Measurements from ENCODE around the gene MAP2K2. TPM values are rescaled to one million over a fixed set of nuclear protein-coding genes. Genes with fewer than 3 reads are reported as not detected.

MAP2K2 gene
- total and polyA plus RNA-seq, 10 donors = 95.3 to 165 (median 116) TPM

GRCh38 chr19:4090356-4091220 is 33.3 kb downstream of the MAP2K2 start:
- H3K27me3 ChIP-seq (replicated peaks in 1 of 7) = no peaks in the 10 kb centered on the region
- WGBS, 5 donors = 80 to 93% (median 90%) methylated on average over 42 to 52 of the region's 52 CpGs
- no peak for TF ChIP-seq POLR2A (IDR thresholded peaks at IDR 0.05)
- peak in 1 of 3 donors; percentile 28 for TF ChIP-seq POLR2AphosphoS5 (IDR thresholded peaks at IDR 0.05)
- TF ChIP-seq CTCF (IDR thresholded peaks at IDR 0.05 in 8 of 11, conservative IDR thresholded peaks at IDR 0.05 in 3 of 11) = no peak
- H3K9me3 ChIP-seq = no peaks in the 10 kb centered on the region
- peaks cover 0 to 66% (median 39%) of the 10 kb centered on the region in 6 donors for H3K36me3 ChIP-seq
- H3K27ac ChIP-seq = peak overlapping the region in 5 of 8 donors; percentile 77 to 87 (median 84)
- H3K4me3 ChIP-seq = no peak overlapping the region
- no peak for DNase-seq
- intact Hi-C loops (cut with DNase I; ENCODE audit: low total_unique reads) = no loop called here
- H3K4me1 ChIP-seq = peaks cover 7 to 48% (median 40%) of the 10 kb centered on the region in 6 donors

GRCh38 chr19:4089946-4090345 is 34.0 kb downstream of the MAP2K2 start:
- peak overlapping the region in 7 of 8 donors; percentile 53 to 87 (median 82) for H3K27ac ChIP-seq
- intact Hi-C loops (cut with DNase I; ENCODE audit: low total_unique reads) = no loop called here
- H3K9me3 ChIP-seq = no peaks in the 10 kb centered on the region
- H3K4me3 ChIP-seq = peak overlapping the region in 2 of 8 donors; percentile 29 to 58
- H3K36me3 ChIP-seq = peaks cover 0 to 60% (median 37%) of the 10 kb centered on the region in 6 donors
- TF ChIP-seq POLR2A (IDR thresholded peaks at IDR 0.05) (no peak), POLR2AphosphoS5 (IDR thresholded peaks at IDR 0.05) (no peak), CTCF (IDR thresholded peaks at IDR 0.05 in 8 of 11, conservative IDR thresholded peaks at IDR 0.05 in 3 of 11) (no peak)
- H3K27me3 ChIP-seq (replicated peaks in 1 of 7) = no peaks in the 10 kb centered on the region
- DNase-seq = no peak
- H3K4me1 ChIP-seq = peaks cover 7 to 55% (median 40%) of the 10 kb centered on the region in 6 donors
- WGBS, 5 donors = 76 to 83% (median 81%) methylated on average over 22 of the region's 22 CpGs

GRCh38 chr19:4089400-4089908 is 34.5 kb downstream of the MAP2K2 start:
- Histone ChIP-seq H3K9me3 (no peaks in the 10 kb centered on the region), H3K36me3 (peaks cover 0 to 55% (median 32%) of the 10 kb centered on the region in 6 donors), H3K4me1 (peaks cover 8 to 60% (median 43%) of the 10 kb centered on the region in 6 donors), H3K27ac (peak overlapping the region; percentile 35 to 87 (median 80)), H3K27me3 (replicated peaks in 1 of 7) (no peaks in the 10 kb centered on the region), H3K4me3 (peak overlapping the region in 4 of 8 donors; percentile 20 to 58 (median 25))
- peak; percentile 91 for DNase-seq
- 23 to 56% (median 36%) methylated on average over 18 to 26 of the region's 26 CpGs for WGBS, 5 donors
- intact Hi-C loops (cut with DNase I; ENCODE audit: low total_unique reads) = no loop called here
- TF ChIP-seq POLR2A (IDR thresholded peaks at IDR 0.05) = no peak
- TF ChIP-seq POLR2AphosphoS5 (IDR thresholded peaks at IDR 0.05) = peak; percentile 54 to 83 (median 54)
- no peak for TF ChIP-seq CTCF (IDR thresholded peaks at IDR 0.05 in 8 of 11, conservative IDR thresholded peaks at IDR 0.05 in 3 of 11)

- TF ChIP-seq CTCF (IDR thresholded peaks at IDR 0.05 in 8 of 11, conservative IDR thresholded peaks at IDR 0.05 in 3 of 11) (no peak), POLR2AphosphoS5 (IDR thresholded peaks at IDR 0.05) (no peak), POLR2A (IDR thresholded peaks at IDR 0.05) (no peak)
- H3K27ac ChIP-seq = peak overlapping the region; percentile 35 to 87 (median 80)
- peaks cover 0 to 50% (median 27%) of the 10 kb centered on the region in 6 donors for H3K36me3 ChIP-seq
- no peaks in the 10 kb centered on the region for H3K27me3 ChIP-seq (replicated peaks in 1 of 7)
- no peak for DNase-seq
- no peaks in the 10 kb centered on the region for H3K9me3 ChIP-seq
- intact Hi-C loops (cut with DNase I; ENCODE audit: low total_unique reads) = no loop called here
- peak overlapping the region in 4 of 8 donors; percentile 20 to 58 (median 25) for H3K4me3 ChIP-seq
- 15 to 45% (median 27%) methylated on average over 2 of the region's 2 CpGs for WGBS, 5 donors
- peaks cover 13 to 64% (median 48%) of the 10 kb centered on the region in 6 donors for H3K4me1 ChIP-seq
These were observed 34.9 kb downstream of the MAP2K2 start for GRCh38 chr19:4088975-4089374.
